DND-41 (cell line): ENCODE results near the gene CDS2.

Experiments
- EZH2 ChIP-seq: IDR thresholded peaks from 3 replicates; pipeline ENCODE4 v1.6.1; 2012; ENCODE audit warnings: borderline replicate concordance, low read depth, mild to moderate bottlenecking, moderate library complexity, low read length, inconsistent platforms; ENCODE audit not compliant: severe bottlenecking
- TF ChIP-seq, protein P1 (sequence below): IDR thresholded peaks from 2 replicates; pipeline ENCODE4 v1.5.1; 2012; ENCODE audit warnings: borderline replicate concordance, low read length, moderate library complexity, mild to moderate bottlenecking; ENCODE audit not compliant: poor library complexity, severe bottlenecking; ENCODE audit errors: extremely low read depth

DNA sequence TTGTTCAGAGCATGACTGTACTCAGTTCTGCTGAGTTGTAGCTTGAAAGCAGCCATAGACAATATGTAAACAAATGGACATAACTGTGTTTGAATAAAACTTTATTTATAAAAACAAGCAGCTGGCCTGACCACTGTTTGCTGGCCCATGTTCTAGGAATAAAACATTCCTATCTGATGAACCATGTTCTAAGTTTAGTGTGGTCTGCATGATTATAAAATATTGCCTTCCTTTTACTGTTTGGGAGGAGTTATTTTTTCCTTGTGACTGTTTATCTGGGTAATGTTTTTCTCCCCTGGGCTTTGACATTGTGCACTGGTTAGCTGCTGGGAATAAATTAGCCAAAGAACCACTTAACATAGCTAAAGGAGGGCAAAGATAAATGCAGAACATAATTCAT is 55.1 kb downstream of the CDS2 start:
- no peak for TF ChIP-seq EZH2
- TF ChIP-seq, protein P1, sequence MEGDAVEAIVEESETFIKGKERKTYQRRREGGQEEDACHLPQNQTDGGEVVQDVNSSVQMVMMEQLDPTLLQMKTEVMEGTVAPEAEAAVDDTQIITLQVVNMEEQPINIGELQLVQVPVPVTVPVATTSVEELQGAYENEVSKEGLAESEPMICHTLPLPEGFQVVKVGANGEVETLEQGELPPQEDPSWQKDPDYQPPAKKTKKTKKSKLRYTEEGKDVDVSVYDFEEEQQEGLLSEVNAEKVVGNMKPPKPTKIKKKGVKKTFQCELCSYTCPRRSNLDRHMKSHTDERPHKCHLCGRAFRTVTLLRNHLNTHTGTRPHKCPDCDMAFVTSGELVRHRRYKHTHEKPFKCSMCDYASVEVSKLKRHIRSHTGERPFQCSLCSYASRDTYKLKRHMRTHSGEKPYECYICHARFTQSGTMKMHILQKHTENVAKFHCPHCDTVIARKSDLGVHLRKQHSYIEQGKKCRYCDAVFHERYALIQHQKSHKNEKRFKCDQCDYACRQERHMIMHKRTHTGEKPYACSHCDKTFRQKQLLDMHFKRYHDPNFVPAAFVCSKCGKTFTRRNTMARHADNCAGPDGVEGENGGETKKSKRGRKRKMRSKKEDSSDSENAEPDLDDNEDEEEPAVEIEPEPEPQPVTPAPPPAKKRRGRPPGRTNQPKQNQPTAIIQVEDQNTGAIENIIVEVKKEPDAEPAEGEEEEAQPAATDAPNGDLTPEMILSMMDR, result no peak
